ENCODE data around the gene ASAP2.

Gene ASAP2

GRCh38 chr2:9167718-9168657 lies 38.6 kb upstream of the ASAP2 start:
- Histone ChIP-seq H3K4me3 (IDR thresholded peaks at IDR 0.05; ENCODE audit: insufficient read depth, low read depth, low read length) (no peak overlapping the region), H3K27me3 (ENCODE audit: insufficient read depth, low read depth) (no peaks in the 10 kb centered on the region), H3K4me1 (ENCODE audit: low read depth, poor library complexity, severe bottlenecking) (no peaks in the 10 kb centered on the region), H3K36me3 (ENCODE audit: insufficient read depth) (no peaks in the 10 kb centered on the region), H3K27ac (no peak overlapping the region), H3K9ac (no peak overlapping the region), H2AFZ (ENCODE audit: low read depth) (no peak overlapping the region), H4K20me1 (ENCODE audit: insufficient read depth) (no peaks in the 10 kb centered on the region), H3K79me2 (ENCODE audit: insufficient read depth, low read depth) (no peaks in the 10 kb centered on the region), H3K4me2 (no peak overlapping the region)
- TF ChIP-seq CTCF (conservative IDR thresholded peaks at IDR 0.05; ENCODE audit: low read depth, low read length) = no peak

GRCh38 chr2:9168821-9169221 lies 37.8 kb upstream of the ASAP2 start:
- Histone ChIP-seq H3K9ac (no peak overlapping the region), H2AFZ (ENCODE audit: low read depth) (no peak overlapping the region), H3K27ac (no peak overlapping the region), H3K4me3 (IDR thresholded peaks at IDR 0.05; ENCODE audit: insufficient read depth, low read depth, low read length) (no peak overlapping the region), H3K27me3 (ENCODE audit: insufficient read depth, low read depth) (no peaks in the 10 kb centered on the region), H3K36me3 (ENCODE audit: insufficient read depth) (no peaks in the 10 kb centered on the region), H3K79me2 (ENCODE audit: insufficient read depth, low read depth) (no peaks in the 10 kb centered on the region), H4K20me1 (ENCODE audit: insufficient read depth) (no peaks in the 10 kb centered on the region), H3K4me2 (no peak overlapping the region), H3K4me1 (ENCODE audit: low read depth, poor library complexity, severe bottlenecking) (no peaks in the 10 kb centered on the region)
- no peak for TF ChIP-seq CTCF (conservative IDR thresholded peaks at IDR 0.05; ENCODE audit: low read depth, low read length)

- H3K4me2 ChIP-seq = no peak overlapping the region
These were observed 37.1 kb upstream of the ASAP2 start for GRCh38 chr2:9169349-9170107.

More at GRCh38 chr2:9169349-9170107, 37.1 kb upstream of the ASAP2 start:
- no peak overlapping the region for H3K27ac ChIP-seq
- no peaks in the 10 kb centered on the region for H3K36me3 ChIP-seq (ENCODE audit: insufficient read depth)
- no peaks in the 10 kb centered on the region for H3K4me1 ChIP-seq (ENCODE audit: low read depth, poor library complexity, severe bottlenecking)
- H3K4me3 ChIP-seq (IDR thresholded peaks at IDR 0.05; ENCODE audit: insufficient read depth, low read depth, low read length) = no peak overlapping the region
- no peaks in the 10 kb centered on the region for H3K27me3 ChIP-seq (ENCODE audit: insufficient read depth, low read depth)
- no peaks in the 10 kb centered on the region for H3K79me2 ChIP-seq (ENCODE audit: insufficient read depth, low read depth)
- H2AFZ ChIP-seq (ENCODE audit: low read depth) = no peak overlapping the region
- no peak overlapping the region for H3K9ac ChIP-seq
- TF ChIP-seq CTCF (conservative IDR thresholded peaks at IDR 0.05; ENCODE audit: low read depth, low read length) = no peak
- H4K20me1 ChIP-seq (ENCODE audit: insufficient read depth) = no peaks in the 10 kb centered on the region

All from KMS-11 (cell line).